Small intestine (tissue), 7 donors: ENCODE results near the gene NRIP3. TPM values are rescaled to one million over a fixed set of nuclear protein-coding genes. Genes with fewer than 3 reads are reported as not detected.
A peak's percentile ranks its signal among the peaks of the same experiment; 100 is the strongest.
"Not testable (repeated sequence)": the region's sequence is repeated elsewhere in the genome, so short reads cannot be mapped to it uniquely, and the experiment has no call there.

Experiments used
- DNase-seq, 2 donors: peaks; one replicate each; pipeline versions ENCODE4 v3.0.0 to v3.0.0-alpha.2; 2013
- FAIRE-seq: peaks from 2 replicates; lab custom pipeline; 2012; peaks lifted over from hg19 to GRCh38; lab: Jason Lieb, UNC
- H3K27ac ChIP-seq, 3 donors: one replicate each; pipeline ENCODE4 v1.5.1; 2013; ENCODE audit warnings: low read length in 2 of 3, mild to moderate bottlenecking in 2 of 3, control low read depth in 1 of 3, inconsistent platforms in 1 of 3, low read depth in 1 of 3, moderate library complexity in 1 of 3
- H3K27me3 ChIP-seq, 3 donors: one replicate each; pipeline ENCODE4 v1.6.1; 2013; ENCODE audit warnings: low read length in 3 of 3, inconsistent platforms in 1 of 3; ENCODE audit not compliant: control insufficient read depth in 3 of 3, insufficient read depth in 3 of 3
- H3K36me3 ChIP-seq, 3 donors: one replicate each; pipeline ENCODE4 v1.6.1; 2013; ENCODE audit warnings: low read length in 3 of 3, inconsistent platforms in 1 of 3, low read depth in 1 of 3, mild to moderate bottlenecking in 1 of 3, moderate library complexity in 1 of 3; ENCODE audit not compliant: control insufficient read depth in 3 of 3, insufficient read depth in 2 of 3
- H3K4me1 ChIP-seq, 3 donors: one replicate each; pipeline ENCODE4 v1.6.1; 2013; ENCODE audit warnings: low read length in 2 of 3, inconsistent platforms in 1 of 3, low read depth in 1 of 3, mild to moderate bottlenecking in 1 of 3, moderate library complexity in 1 of 3; ENCODE audit not compliant: control insufficient read depth in 3 of 3, insufficient read depth in 2 of 3
- H3K4me3 ChIP-seq, 3 donors: one replicate each; pipeline ENCODE4 v1.5.1; 2013; ENCODE audit warnings: low read length in 3 of 3, control low read depth in 1 of 3, inconsistent platforms in 1 of 3, low read depth in 1 of 3, mild to moderate bottlenecking in 1 of 3, moderate library complexity in 1 of 3
- H3K9me3 ChIP-seq, 2 donors: one replicate each; pipeline ENCODE4 v1.6.1; 2013; ENCODE audit warnings: low read depth in 1 of 2, low read length in 1 of 2; ENCODE audit not compliant: control insufficient read depth in 2 of 2, insufficient read depth in 1 of 2
- WGBS, 3 donors: extraction: QIAGEN DNeasy Blood & Tissue Kit; methylation state at CpG; one replicate each; pipeline ENCODE4 v1.1.7; 2013; 5-methylcytosine and 5-hydroxymethylcytosine counted together
- polyA plus RNA-seq, 4 donors: library from polyadenylated mRNA; stranded (reverse) in 3 of 4; unstranded in 1 of 4; fragments of 200-250 nt in 3 of 4; fragments of 120-200 nt in 1 of 4; gene quantifications; one replicate each; pipeline versions ENCODE4 v1.2.1 to v1.2.3, GENCODE V29; 2013
- donor health status: healthy with polysubstance abuse.
- donor health status: control.
- donor health status: control.
- donor health status: Bipolar disorder and iron deficiency.
- donor health status: healthy.

Gene NRIP3
- polyA plus RNA-seq, 4 donors = 0.21 to 0.70 TPM; not detected in 2

DNA sequence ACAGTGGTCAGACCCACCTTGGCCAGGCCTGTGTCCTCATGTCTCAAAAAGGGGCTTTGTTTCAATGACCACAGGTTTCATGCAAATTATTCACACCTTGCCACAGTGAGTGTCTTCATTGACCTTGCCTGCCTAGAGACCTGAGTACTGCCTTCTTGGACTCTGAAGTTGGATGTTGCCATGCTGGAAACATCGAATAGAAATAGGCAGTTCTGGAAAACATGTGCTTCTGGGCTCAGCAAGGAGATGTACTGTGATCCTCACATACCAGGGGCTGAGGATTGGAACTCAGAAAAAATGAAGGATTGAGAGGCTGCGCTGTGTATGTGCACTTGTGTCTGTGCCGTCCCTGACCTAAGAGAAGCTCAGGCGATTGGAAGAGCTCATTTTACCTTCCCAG lies 9.6 kb upstream of the NRIP3 start:
- H3K36me3 ChIP-seq = no peaks in the 10 kb centered on the region
- peaks cover 0 to 3% (median 0%) of the 10 kb centered on the region in 3 donors for H3K4me1 ChIP-seq
- FAIRE-seq (no peak), DNase-seq (no peak)
- H3K27ac ChIP-seq = no peak overlapping the region
- H3K9me3 ChIP-seq = no peaks in the 10 kb centered on the region
- WGBS, 3 donors = 90 to 98% (median 92%) methylated on average over 4 of the region's 4 CpGs
- no peak overlapping the region for H3K4me3 ChIP-seq
- peaks cover 0 to 1% (median 0%) of the 10 kb centered on the region in 3 donors for H3K27me3 ChIP-seq

DNA sequence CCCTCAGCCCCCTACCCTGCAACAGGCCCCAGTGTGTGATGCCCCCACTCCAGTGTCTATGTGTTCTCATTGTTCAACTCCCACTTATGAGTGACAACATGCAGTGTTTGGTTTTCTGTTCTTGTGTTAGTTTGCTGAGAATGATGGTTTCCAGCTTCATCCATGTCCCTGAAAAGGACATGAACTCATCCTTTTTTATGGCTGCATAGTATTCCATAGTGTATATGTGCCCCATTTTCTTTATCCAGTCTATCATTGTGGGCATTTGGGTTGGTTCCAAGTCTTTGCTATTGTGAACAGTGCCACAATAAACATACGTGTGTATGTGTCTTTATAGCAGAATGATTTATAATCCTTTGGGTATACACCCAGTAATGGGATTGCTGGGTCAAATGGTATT lies 5.7 kb upstream of the NRIP3 start:
- not testable (repeated sequence) for H3K27ac ChIP-seq, H3K4me1 ChIP-seq, H3K9me3 ChIP-seq, FAIRE-seq, H3K4me3 ChIP-seq, DNase-seq, H3K36me3 ChIP-seq
- H3K27me3 ChIP-seq = peaks cover 0 to 26% (median 0%) of the 10 kb centered on the region in 3 donors
- WGBS, 3 donors = 15 to 79% (median 59%) methylated on average over 1 of the region's 1 CpG

DNA sequence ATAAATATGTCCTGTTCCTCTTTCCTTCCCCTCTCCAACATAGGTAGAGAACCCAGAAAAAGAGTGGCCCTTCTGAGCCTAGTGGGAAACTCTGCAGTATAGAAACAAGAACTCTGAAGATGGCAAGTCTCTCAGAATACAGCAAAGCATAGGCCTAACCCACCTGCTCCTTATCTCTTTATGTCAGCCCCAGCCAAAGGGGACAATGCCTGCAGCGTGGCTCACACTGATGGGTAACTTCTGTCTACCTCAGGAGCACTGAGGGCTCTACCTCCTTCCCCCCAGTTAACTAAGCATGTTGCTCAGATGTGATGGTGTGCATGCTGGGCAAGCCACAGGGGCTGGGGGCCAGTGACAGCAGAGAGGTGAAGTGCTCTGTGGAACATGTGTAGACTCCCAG lies 4.9 kb upstream of the NRIP3 start:
- no peak for FAIRE-seq
- Histone ChIP-seq H3K9me3 (no peaks in the 10 kb centered on the region), H3K4me1 (peaks cover 0 to 1% (median 0%) of the 10 kb centered on the region in 3 donors), H3K4me3 (no peak overlapping the region), H3K27ac (no peak overlapping the region), H3K36me3 (no peaks in the 10 kb centered on the region), H3K27me3 (peaks cover 0 to 33% (median 0%) of the 10 kb centered on the region in 3 donors)
- DNase-seq = no peak
- WGBS, 3 donors = 45 to 68% (median 65%) methylated on average over 1 of the region's 1 CpG

DNA sequence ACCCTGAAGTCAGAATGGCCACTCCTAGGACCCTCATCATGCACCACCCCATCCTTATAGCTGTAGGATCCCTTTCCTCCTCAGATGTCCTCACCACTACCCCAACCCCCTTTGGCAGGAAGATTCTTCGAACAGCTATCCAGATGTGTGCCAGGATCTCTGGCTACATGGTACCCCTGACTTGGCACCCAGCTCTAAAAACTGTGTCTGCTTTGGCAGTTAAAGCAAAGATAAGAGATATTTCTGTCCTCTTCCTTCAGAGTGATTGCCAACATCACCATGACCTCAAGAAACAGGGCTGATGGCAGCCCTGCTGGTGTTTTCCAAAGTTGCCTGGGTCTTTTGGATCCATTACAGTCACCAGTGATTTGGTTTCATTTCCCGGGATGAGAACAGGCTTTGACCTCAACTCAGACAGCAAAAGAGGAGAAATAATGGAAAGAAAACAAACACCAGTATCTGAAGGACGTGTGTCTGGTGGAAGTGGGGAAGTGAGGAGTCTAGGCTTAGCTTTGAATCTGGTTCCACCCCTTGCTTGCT lies 4.3 kb upstream of the NRIP3 start:
- no peaks in the 10 kb centered on the region for H3K9me3 ChIP-seq
- peaks cover 2 to 4% (median 3%) of the 10 kb centered on the region in 3 donors for H3K4me1 ChIP-seq
- no peak for FAIRE-seq
- WGBS, 3 donors = 64 to 73% (median 70%) methylated on average over 3 of the region's 3 CpGs
- H3K36me3 ChIP-seq = no peaks in the 10 kb centered on the region
- H3K27me3 ChIP-seq = peaks cover 0 to 39% (median 0%) of the 10 kb centered on the region in 3 donors
- DNase-seq = no peak
- H3K4me3 ChIP-seq = no peak overlapping the region
- no peak overlapping the region for H3K27ac ChIP-seq

DNA sequence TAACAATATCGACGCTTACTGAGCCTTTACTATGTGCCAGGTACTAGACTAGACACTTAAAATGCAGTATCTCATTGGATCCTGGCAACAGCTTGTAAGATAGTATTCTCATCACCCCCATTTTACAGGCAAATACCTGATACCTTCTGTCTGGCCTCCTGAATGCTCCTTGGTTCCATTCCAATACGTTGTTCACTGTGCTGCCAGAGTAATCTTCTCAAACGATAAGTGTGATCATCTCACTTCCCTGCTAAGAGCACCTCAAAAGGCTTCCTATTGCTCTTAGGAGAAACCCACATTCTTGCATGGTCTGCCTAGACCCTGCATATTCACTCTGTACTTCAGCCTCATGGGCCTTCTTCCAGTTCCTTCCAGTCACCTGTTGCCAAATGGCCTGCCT lies 1.3 kb upstream of the NRIP3 start:
- H3K4me1 ChIP-seq = peaks cover 2 to 8% (median 6%) of the 10 kb centered on the region in 3 donors
- WGBS, 3 donors = 63 to 74% (median 67%) methylated on average over 4 of the region's 4 CpGs
- DNase-seq = peak in 1 of 2 donors; percentile 17
- peaks cover 0 to 60% (median 4%) of the 10 kb centered on the region in 3 donors for H3K27me3 ChIP-seq
- no peaks in the 10 kb centered on the region for H3K9me3 ChIP-seq
- H3K36me3 ChIP-seq = no peaks in the 10 kb centered on the region
- no peak for FAIRE-seq
- H3K4me3 ChIP-seq = no peak overlapping the region
- H3K27ac ChIP-seq = no peak overlapping the region

DNA sequence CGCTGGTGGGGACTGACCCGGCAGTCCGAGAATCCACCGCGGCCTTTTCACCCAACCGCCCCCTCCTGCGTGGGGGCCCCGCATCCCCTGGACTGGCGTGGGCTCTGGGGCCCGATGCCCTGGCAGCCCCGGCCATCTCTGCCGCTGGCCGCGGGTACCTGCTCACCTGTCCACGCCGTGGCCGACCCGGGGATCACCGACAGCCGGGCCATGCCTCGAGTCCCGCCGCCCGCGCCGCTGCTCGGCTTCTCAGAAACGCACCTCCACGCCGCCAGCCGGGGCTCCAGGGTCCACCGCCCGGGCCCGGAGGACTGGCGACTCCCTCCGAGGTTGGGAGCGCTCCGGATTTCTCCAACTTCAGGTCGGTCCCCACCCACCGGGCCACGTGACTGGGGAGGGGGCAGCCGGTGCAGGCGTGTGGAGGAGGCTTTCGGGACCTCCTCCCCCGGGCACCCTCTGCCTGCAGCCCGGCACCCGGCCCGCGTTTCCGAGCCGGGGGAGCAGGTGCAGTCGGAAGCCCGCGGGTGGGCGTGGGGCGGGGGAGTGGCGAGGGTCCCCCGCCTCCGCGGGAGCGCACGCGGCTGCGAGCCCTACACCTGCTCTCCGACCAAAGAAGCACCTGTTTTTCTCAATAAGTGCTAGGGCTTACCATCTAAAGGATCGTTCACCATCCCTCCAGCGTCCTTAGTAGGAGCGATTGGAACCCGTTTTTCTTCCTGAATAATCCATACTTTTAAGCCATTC lies 554 bp upstream of the NRIP3 start:
- peak overlapping the region; percentile 14 to 55 (median 18) for H3K4me3 ChIP-seq
- WGBS, 3 donors = 4 to 7% (median 5%) methylated on average over 47 to 69 of the region's 69 CpGs
- FAIRE-seq = no peak

DNA sequence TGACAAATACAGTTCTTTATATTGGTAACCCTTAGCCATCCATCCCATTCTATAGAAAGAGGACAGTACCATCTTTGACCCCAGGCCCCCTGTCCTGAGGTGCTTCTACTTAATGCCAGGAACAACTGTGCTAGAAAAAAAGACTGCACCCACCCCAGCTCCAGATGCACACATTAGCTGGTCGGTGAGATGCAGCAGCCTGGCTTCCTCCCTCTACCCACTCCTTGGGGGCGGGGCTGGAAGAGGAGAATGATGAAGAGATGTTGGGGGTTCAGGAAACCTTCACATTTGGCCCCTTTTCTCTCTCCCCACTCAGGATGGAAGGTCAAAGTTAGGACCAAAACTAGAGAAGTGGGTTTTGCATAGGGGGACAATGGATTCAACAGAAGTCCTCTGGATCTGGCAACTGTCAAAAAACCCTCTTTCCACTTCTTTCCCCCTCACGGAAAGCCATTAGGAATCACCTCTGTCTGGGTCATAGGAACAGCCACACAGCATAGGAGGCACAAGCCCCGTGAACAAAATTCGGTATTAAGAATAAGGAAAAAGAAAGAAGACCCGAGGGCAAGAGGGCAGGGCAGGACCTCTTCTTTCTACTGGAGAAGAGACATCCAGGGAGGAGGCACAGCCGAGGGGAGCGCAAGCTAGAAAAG lies 755 bp downstream of the NRIP3 start:
- DNase-seq = peak in 1 of 2 donors; percentile 5
- Histone ChIP-seq H3K27me3 (peaks cover 0 to 64% (median 4%) of the 10 kb centered on the region in 3 donors), H3K4me1 (peaks cover 2 to 8% (median 6%) of the 10 kb centered on the region in 3 donors), H3K27ac (no peak overlapping the region), H3K36me3 (no peaks in the 10 kb centered on the region), H3K4me3 (peak overlapping the region in 2 of 3 donors; percentile 40 to 55), H3K9me3 (no peaks in the 10 kb centered on the region)
- WGBS, 3 donors = 5 to 11% (median 9%) methylated on average over 8 of the region's 8 CpGs
- FAIRE-seq = no peak

More for the DNA sequence above, 554 bp upstream of the NRIP3 start:
- DNase-seq = peak in 1 of 2 donors; percentile 51
- no peaks in the 10 kb centered on the region for H3K9me3 ChIP-seq
- H3K27ac ChIP-seq = no peak overlapping the region
- H3K36me3 ChIP-seq = no peaks in the 10 kb centered on the region
- H3K4me1 ChIP-seq = peaks cover 2 to 8% (median 6%) of the 10 kb centered on the region in 3 donors
- peaks cover 0 to 66% (median 4%) of the 10 kb centered on the region in 3 donors for H3K27me3 ChIP-seq

DNA sequence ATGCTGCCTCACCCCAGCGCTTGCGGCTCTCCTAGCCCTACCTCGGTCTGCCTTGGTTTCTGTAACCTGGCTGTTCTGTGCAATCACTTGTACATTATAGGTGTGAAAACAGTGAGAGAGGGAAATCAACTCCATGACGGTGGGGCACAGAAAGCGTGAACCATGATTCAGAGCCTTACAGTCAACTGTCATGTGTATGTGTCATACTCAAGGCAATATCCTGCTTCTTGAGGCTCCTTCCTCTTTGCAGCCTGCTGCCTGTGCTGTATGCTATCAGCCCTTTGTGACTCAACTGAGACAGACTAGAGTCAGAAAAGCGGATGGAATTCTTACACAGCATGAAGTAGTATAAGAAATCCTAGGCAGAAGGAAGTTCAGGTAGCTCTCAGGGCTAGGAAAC lies 2.1 kb downstream of the NRIP3 start:
- FAIRE-seq (no peak), DNase-seq (no peak)
- 66 to 70% (median 66%) methylated on average over 6 of the region's 6 CpGs for WGBS, 3 donors
- Histone ChIP-seq H3K27ac (no peak overlapping the region), H3K4me3 (no peak overlapping the region), H3K4me1 (peaks cover 2 to 8% (median 6%) of the 10 kb centered on the region in 3 donors), H3K36me3 (no peaks in the 10 kb centered on the region), H3K27me3 (peaks cover 0 to 61% (median 4%) of the 10 kb centered on the region in 3 donors), H3K9me3 (no peaks in the 10 kb centered on the region)
